ENCODE results near the gene SGPL1.

GRCh38 chr10:70911386-70911785 is 95.6 kb downstream of the SGPL1 start:
- TF ChIP-seq POLR2AphosphoS5 (IDR thresholded peaks at IDR 0.05; ENCODE audit: insufficient read depth in 1 of 2, low read depth in 1 of 2), result no peak
- TF ChIP-seq CTCF (IDR thresholded peaks at IDR 0.05), result no peak

All from vagina (tissue), 2 donors.